Measurements from ENCODE around the gene FAM217B.
A peak's percentile ranks its signal among the peaks of the same experiment; 100 is the strongest.

Gene FAM217B

GRCh38 chr20:59940129-59940955, at the start of gene FAM217B, which contains the start of gene PPP1R3D:
FAM217B (plus strand) TSS chr20:59940389; CDS start chr20:59943944, 3,555 bp downstream.
PPP1R3D (minus strand) TSS chr20:59940305; CDS start chr20:59939931, 374 bp downstream.
- DNase-seq (ENCODE audit: low spot score): peak; percentile 98

- no peak for DNase-seq (ENCODE audit: low spot score)
Observed at GRCh38 chr20:59891581-59891980, 48.6 kb upstream of the FAM217B start.

- no peak for DNase-seq (ENCODE audit: low spot score)
Observed at GRCh38 chr20:59895908-59896307, 44.3 kb upstream of the FAM217B start.

GRCh38 chr20:59902470-59902869, 37.7 kb upstream of the FAM217B start:
- no peak for DNase-seq (ENCODE audit: low spot score)

GRCh38 chr20:59903621-59904020, 36.6 kb upstream of the FAM217B start:
- no peak for DNase-seq (ENCODE audit: low spot score)

- DNase-seq (ENCODE audit: low spot score): no peak
Observed at GRCh38 chr20:59908855-59909254, 31.3 kb upstream of the FAM217B start.

GRCh38 chr20:59911041-59911440, 29.1 kb upstream of the FAM217B start:
- no peak for DNase-seq (ENCODE audit: low spot score)

- DNase-seq (ENCODE audit: low spot score): no peak
Observed at GRCh38 chr20:59912609-59913008, 27.6 kb upstream of the FAM217B start.

GRCh38 chr20:59920944-59921343, 19.2 kb upstream of the FAM217B start:
- DNase-seq (ENCODE audit: low spot score): no peak

- DNase-seq (ENCODE audit: low spot score): no peak
Observed at GRCh38 chr20:59923514-59923913, 16.7 kb upstream of the FAM217B start.

GRCh38 chr20:59925359-59925758, 14.8 kb upstream of the FAM217B start:
- DNase-seq (ENCODE audit: low spot score): no peak

- DNase-seq (ENCODE audit: low spot score): no peak
Observed at GRCh38 chr20:59925899-59926298, 14.3 kb upstream of the FAM217B start.

- no peak for DNase-seq (ENCODE audit: low spot score)
Observed at GRCh38 chr20:59931511-59932312, 8.5 kb upstream of the FAM217B start.

GRCh38 chr20:59932616-59933295, 7.4 kb upstream of the FAM217B start:
- no peak for DNase-seq (ENCODE audit: low spot score)

- peak; percentile 79 for DNase-seq (ENCODE audit: low spot score)
Observed at GRCh38 chr20:59933296-59933848, 6.8 kb upstream of the FAM217B start, which contains the start of gene SYCP2. SYCP2 (minus strand) TSS chr20:59933637; CDS start chr20:59922413, 11,224 bp downstream.

- peak; percentile 93 for DNase-seq (ENCODE audit: low spot score)
Observed at GRCh38 chr20:59933849-59934585, 6.2 kb upstream of the FAM217B start.

- no peak for DNase-seq (ENCODE audit: low spot score)
Observed at GRCh38 chr20:59935457-59936185, 4.6 kb upstream of the FAM217B start.

- DNase-seq (ENCODE audit: low spot score): no peak
Observed at GRCh38 chr20:59936409-59936808, 3.8 kb upstream of the FAM217B start.

GRCh38 chr20:59937150-59937549, 3.0 kb upstream of the FAM217B start:
- DNase-seq (ENCODE audit: low spot score): no peak

GRCh38 chr20:59938221-59938620, 2.0 kb upstream of the FAM217B start:
- DNase-seq (ENCODE audit: low spot score): peak; percentile 82

GRCh38 chr20:59938696-59939051, 1.5 kb upstream of the FAM217B start:
- no peak for DNase-seq (ENCODE audit: low spot score)
